RCC 7860 (cell line): Measurements from ENCODE around the gene DNAL4.
A peak's percentile ranks its signal among the peaks of the same experiment; 100 is the strongest.

Experiments used
- DNase-seq: peaks from one replicate; pipeline ENCODE4 v3.0.0-alpha.2; 2015; ENCODE audit warnings: low spot score
- FAIRE-seq: peaks from 2 replicates; lab custom pipeline; 2012; peaks lifted over from hg19 to GRCh38; lab: Jason Lieb, UNC

DNAL4 gene

DNA sequence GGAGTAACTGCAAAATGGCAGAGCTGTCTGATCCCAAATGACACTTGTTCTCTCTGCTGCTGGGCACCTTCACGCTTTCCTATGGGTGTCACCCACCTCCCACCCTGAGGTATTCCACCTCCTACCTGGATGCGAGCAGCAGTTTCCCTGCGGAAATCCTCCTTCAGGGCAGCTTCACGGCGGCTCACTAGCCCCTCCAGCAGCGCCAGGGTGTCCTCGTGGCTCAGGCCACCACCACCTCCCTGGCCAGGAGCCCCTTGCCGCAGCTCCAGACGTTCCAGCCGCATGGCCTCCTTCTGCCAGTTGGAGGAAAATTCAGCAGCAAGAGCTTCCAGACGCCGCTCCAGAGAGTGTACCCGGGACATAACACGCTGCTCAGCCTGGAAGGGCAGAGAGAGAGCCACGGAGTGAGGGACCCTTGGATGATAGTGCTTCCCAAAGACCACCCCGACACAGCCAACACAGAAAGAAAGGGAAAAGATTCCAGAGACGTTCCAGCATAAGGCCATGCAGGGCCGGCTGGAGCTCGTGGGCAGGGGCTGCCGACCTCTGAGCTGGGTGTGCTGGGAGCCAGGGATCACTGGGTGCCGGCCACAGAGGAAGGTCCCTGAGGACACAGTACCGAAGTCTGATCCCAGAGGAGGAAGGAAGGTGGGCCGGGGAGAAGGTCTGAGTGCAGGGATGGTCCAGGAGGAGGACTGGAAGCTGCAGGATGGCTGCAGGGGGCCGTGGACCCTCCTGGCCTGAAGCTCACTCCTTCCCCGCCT, 51.6 kb downstream of the DNAL4 start:
- no peak for FAIRE-seq
- DNase-seq, result no peak

DNA sequence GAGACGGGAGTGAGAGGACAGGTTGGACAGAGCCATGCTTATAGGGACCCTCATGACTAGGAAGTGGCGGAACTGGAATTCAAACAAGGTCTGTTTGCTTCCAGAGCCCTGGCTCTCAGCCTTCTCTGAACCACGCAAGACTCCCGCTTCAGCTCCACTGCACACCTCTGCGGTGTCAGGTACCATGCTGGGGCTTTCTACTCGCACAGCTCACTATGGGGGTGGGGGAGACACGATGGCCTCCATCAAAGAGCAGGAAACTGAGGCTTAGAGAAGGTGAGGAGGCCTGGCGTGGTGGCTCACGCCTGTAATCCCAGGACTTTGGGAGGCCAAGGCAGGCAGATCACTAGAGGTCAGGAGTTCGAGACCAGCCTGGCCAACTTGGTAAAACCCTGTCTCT, 52.4 kb downstream of the DNAL4 start:
- no peak for DNase-seq
- FAIRE-seq, result no peak

- DNase-seq (no peak), FAIRE-seq (no peak)
These were observed 52.8 kb downstream of the DNAL4 start for GRCh38 chr22:38741166-38741565.

DNA sequence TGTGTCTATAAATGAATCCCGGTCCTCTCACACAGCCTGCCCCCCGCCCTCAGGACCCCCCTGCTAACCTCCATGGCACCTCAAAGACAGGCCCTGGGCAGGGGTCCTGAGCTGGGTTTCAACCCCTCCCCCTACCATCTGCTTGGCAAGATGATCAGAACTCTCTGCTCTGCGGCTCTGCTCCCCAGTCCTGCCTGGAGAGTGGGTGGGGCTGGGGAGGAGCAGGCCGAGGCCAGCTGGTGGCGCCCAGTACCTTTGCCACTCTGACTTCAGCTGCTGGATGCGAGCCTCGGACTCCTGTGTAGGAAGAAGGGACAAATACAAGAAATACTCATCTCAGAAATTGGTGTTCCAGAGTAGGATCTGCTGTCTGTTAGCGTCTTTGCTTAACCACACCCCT, 53.2 kb downstream of the DNAL4 start:
- FAIRE-seq (no peak), DNase-seq (no peak)

GRCh38 chr22:38740116-38740723, 53.7 kb downstream of the DNAL4 start:
- no peak for DNase-seq
- no peak for FAIRE-seq

- FAIRE-seq, result no peak
- no peak for DNase-seq
These were observed 54.5 kb downstream of the DNAL4 start for GRCh38 chr22:38739300-38740055.

- DNase-seq (no peak), FAIRE-seq (no peak)
These were observed 55.4 kb downstream of the DNAL4 start for GRCh38 chr22:38738475-38739070.

GRCh38 chr22:38737302-38738060, 56.5 kb downstream of the DNAL4 start:
- peak; percentile 38 for DNase-seq
- FAIRE-seq, result no peak

GRCh38 chr22:38736257-38736570, 57.7 kb downstream of the DNAL4 start:
- DNase-seq (no peak), FAIRE-seq (no peak)

- FAIRE-seq (no peak), DNase-seq (no peak)
These were observed 58.3 kb downstream of the DNAL4 start for GRCh38 chr22:38735465-38736256.

GRCh38 chr22:38735126-38735464, 58.8 kb downstream of the DNAL4 start:
- DNase-seq, result no peak
- FAIRE-seq, result no peak

GRCh38 chr22:38734421-38735100, 59.4 kb downstream of the DNAL4 start:
- no peak for DNase-seq
- no peak for FAIRE-seq

GRCh38 chr22:38733724-38734381, 60.1 kb downstream of the DNAL4 start:
- DNase-seq, result no peak
- FAIRE-seq, result no peak

DNA sequence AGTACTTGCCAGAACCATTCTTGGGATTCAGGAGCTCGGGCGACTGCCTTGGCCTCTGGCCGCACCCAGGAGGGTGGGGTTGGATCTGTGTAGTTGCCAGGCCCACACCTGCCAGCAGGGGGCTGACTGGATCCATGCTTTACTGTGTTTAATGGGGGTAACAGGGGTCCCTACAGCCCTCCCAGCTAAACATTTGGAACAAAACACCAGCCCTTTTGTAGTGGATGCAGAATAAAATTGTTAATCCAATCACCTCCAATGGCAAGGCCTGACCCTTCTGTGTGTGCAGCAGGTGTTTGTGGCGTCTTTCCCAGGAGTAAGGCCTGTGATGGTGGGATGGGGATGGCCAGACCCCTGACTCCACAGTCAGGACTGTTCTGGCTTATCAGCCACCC, 60.6 kb downstream of the DNAL4 start:
- DNase-seq (no peak), FAIRE-seq (no peak)

DNA sequence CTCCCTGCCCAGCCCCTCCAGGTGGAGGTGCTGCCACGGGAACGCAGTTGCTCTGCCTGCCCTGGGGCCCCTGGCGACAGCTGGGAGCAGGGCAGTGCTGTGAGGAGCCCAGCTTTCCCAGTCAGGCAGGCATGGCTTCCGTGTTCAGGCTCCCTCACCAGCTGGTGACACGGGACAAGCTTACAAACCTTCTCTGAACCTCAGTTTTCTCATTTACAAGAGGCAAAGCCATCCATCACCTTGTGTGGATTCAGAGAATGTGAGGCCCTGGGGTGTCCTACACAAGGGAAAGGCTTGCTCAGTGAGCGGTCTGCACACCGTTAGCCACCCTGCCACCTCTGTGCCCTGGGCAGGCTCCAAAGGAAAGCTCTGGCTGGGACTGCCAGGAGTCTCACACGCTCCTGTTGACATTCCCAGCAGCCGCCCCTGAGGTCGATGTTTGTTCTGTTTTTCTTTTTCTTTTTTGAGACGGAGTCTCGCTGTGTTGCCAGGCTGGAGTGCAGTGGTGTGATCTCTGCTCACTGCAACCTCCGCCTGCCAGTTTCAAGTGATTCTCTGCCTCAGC, 61.6 kb downstream of the DNAL4 start:
- DNase-seq, result no peak
- FAIRE-seq, result no peak

GRCh38 chr22:38731703-38732161, 62.2 kb downstream of the DNAL4 start:
- DNase-seq (no peak), FAIRE-seq (no peak)

GRCh38 chr22:38730411-38730871, 63.5 kb downstream of the DNAL4 start:
- FAIRE-seq (no peak), DNase-seq (no peak)

- FAIRE-seq, result no peak
- no peak for DNase-seq
These were observed 64.0 kb downstream of the DNAL4 start for GRCh38 chr22:38729946-38730345.
